Cardiac fibroblast (primary cell): Measurements from ENCODE around the gene ULK4.

Experiments used
- DNase-seq, 2 donors: peaks; one replicate each; pipeline versions ENCODE4 v3.0.0 to v3.0.0-alpha.2; 2010; ENCODE audit warnings: low read depth in 2 of 2
- H3K4me3 ChIP-seq, 2 donors: replicated peaks in 1 of 2; 1 replicate in 1 of 2; 2 replicates in 1 of 2; pipeline ENCODE4 v1.5.1; 2011; ENCODE audit warnings: low read depth in 2 of 2, low read length in 2 of 2, mild to moderate bottlenecking in 2 of 2, moderate library complexity in 1 of 2
- CTCF ChIP-seq: IDR thresholded peaks from one replicate; pipeline ENCODE4 v1.5.1; 2011; ENCODE audit warnings: low read depth, mild to moderate bottlenecking, low read length, inconsistent platforms

Gene ULK4

GRCh38 chr3:41258239-41258800, 703.6 kb downstream of the ULK4 start:
- TF ChIP-seq CTCF = no peak
- H3K4me3 ChIP-seq = no peak overlapping the region
- DNase-seq = peak; percentile 52 to 67

GRCh38 chr3:41251593-41251992, 710.3 kb downstream of the ULK4 start:
- no peak for DNase-seq
- no peak for TF ChIP-seq CTCF
- H3K4me3 ChIP-seq = no peak overlapping the region

GRCh38 chr3:41250825-41251224, 711.1 kb downstream of the ULK4 start:
- DNase-seq = no peak
- TF ChIP-seq CTCF = no peak

GRCh38 chr3:41249318-41249717, 712.6 kb downstream of the ULK4 start:
- TF ChIP-seq CTCF = no peak
- no peak overlapping the region for H3K4me3 ChIP-seq
- DNase-seq = no peak

More at GRCh38 chr3:41250825-41251224, 711.1 kb downstream of the ULK4 start:
- no peak overlapping the region for H3K4me3 ChIP-seq

- H3K4me3 ChIP-seq = no peak overlapping the region
- no peak for TF ChIP-seq CTCF
- no peak for DNase-seq
Observed at GRCh38 chr3:41248525-41248924, 713.4 kb downstream of the ULK4 start.

GRCh38 chr3:41247055-41248004, 714.6 kb downstream of the ULK4 start:
- no peak for DNase-seq
- TF ChIP-seq CTCF = no peak
- no peak overlapping the region for H3K4me3 ChIP-seq
